Regular cardiac myocyte (primary cell): ENCODE data around the gene OSBPL1A. TPM values are rescaled to one million over a fixed set of nuclear protein-coding genes. Genes with fewer than 3 reads are reported as not detected.

Source experiments
- total RNA-seq: library from RNA; depleted of rRNA; stranded (reverse); fragments of >200 nt; gene quantifications from 2 replicates; pipeline ENCODE4 v1.2.3, GENCODE V29; 2014

The OSBPL1A gene
- total RNA-seq = 17.1 and 35.2 TPM in 2 replicates

GRCh38 chr18:24397694-24398368 is at the start of gene OSBPL1A:
TSS of gene OSBPL1A (minus strand) at chr18:24397824. CDS start at chr18:24377533, 20,291 bp downstream.

DNA sequence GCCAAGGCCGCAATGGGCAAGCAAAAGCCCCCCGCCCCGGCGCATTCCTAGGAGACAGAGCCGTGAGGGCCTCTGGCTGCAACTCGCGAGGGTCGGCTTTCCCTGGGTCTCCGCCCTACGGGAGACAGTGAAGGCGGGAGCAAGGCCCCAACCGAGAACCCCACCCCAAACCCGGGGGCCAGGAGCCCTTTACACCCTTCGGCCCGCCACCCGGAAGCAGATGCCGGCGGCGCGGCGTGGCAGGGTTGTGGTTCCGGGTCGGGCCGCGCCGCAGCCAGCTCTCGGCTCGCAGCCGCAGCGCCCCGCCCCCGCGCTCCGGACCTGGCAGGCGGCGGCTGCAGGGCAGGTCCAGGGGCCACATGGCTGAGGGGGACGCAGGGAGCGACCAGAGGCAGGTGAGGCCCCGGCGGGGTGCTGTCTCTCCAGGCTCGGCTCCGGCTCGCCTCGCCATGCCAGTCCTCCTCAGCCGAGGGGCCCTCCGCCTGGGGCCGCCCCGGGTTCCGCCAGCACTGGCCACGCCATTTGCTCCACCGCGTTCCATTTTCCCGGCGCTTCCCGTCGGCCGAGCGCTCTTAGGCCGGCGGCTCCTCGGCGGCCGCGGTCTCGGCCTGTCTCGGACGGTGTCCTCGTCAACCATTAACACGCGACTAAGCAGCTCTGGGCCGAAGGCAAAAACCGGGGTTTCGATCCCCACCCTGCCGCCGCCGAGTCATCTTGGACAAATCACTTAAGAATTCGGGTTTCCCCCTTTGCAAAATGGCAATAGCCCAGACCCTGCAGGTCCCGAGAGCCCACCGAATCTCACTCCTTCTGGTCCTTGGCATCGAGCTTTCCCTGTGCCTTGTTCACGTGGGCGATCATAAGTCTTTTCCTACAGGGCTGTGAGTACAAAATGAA is 29.0 kb upstream of the OSBPL1A start, which contains the start of gene IMPACT:
Gene IMPACT, plus strand, starts transcription at position 273 of the 897 bp plus-strand sequence. Its CDS starts 87 bp downstream, at position 360.

GRCh38 chr18:24138789-24139616 is 258.6 kb downstream of the OSBPL1A start, which contains the start of gene CABYR:
TSS of gene CABYR (plus strand) at chr18:24139062. CDS start at chr18:24143115, 4,053 bp downstream.

Other genes starting within 250 kb of the OSBPL1A start
- 28.2 and 36.4 TPM in 2 replicates for gene IMPACT, start 28.8 kb upstream of the OSBPL1A start, total RNA-seq
- gene HRH4, start 62.8 kb upstream of the OSBPL1A start, total RNA-seq = under 0.01 and 0.28 TPM in 2 replicates